Astrocyte (in vitro differentiated cells and primary cell): Measurements from ENCODE around the gene MYRIP. TPM values are rescaled to one million over a fixed set of nuclear protein-coding genes. Genes with fewer than 3 reads are reported as not detected.

Source experiments
- DNase-seq: peaks from one replicate; pipeline ENCODE4 v3.0.0-alpha.2; 2010; ENCODE audit warnings: low read depth
- FAIRE-seq: peaks from 2 replicates; lab custom pipeline; 2011; peaks lifted over from hg19 to GRCh38; lab: Jason Lieb, UNC
- H2AFZ ChIP-seq: 2 replicates; pipeline ENCODE4 v1.6.0; 2012; ENCODE audit warnings: low read depth, low read length, inconsistent platforms
- H3K27ac ChIP-seq: 2 replicates; pipeline ENCODE4 v1.5.1; 2011; ENCODE audit warnings: low read depth, low read length, inconsistent platforms
- H3K27me3 ChIP-seq: 2 replicates; pipeline ENCODE4 v1.6.0; 2011; ENCODE audit warnings: low read length, inconsistent platforms; ENCODE audit not compliant: insufficient read depth
- H3K36me3 ChIP-seq: 2 replicates; pipeline ENCODE4 v1.5.1; 2011; ENCODE audit warnings: low read length, inconsistent platforms; ENCODE audit not compliant: insufficient read depth
- H3K4me1 ChIP-seq: 2 replicates; pipeline ENCODE4 v1.5.1; 2011; ENCODE audit warnings: low read length, inconsistent platforms; ENCODE audit not compliant: insufficient read depth
- H3K4me2 ChIP-seq: 2 replicates; pipeline ENCODE4 v1.6.0; 2012; ENCODE audit warnings: low read length, inconsistent platforms
- H3K4me3 ChIP-seq: 2 replicates; pipeline ENCODE4 v1.5.1; 2011; ENCODE audit warnings: low read depth, mild to moderate bottlenecking, low read length, inconsistent platforms; ENCODE audit not compliant: insufficient read depth
- H3K79me2 ChIP-seq: 2 replicates; pipeline ENCODE4 v1.6.0; 2012; ENCODE audit warnings: mild to moderate bottlenecking, low read length, inconsistent platforms; ENCODE audit not compliant: insufficient read depth
- H3K9ac ChIP-seq: 2 replicates; pipeline ENCODE4 v1.6.0; 2012; ENCODE audit warnings: mild to moderate bottlenecking, low read length, inconsistent platforms
- H3K9me3 ChIP-seq: 2 replicates; pipeline ENCODE4 v1.5.1; 2012; ENCODE audit warnings: low read depth, mild to moderate bottlenecking, low read length, inconsistent platforms; ENCODE audit not compliant: insufficient read depth
- H4K20me1 ChIP-seq: 2 replicates; pipeline ENCODE4 v1.6.0; 2012; ENCODE audit warnings: low read length, inconsistent platforms; ENCODE audit not compliant: insufficient read depth
- H3K27ac Mint-ChIP-seq: one replicate; pipeline ENCODE4 v1.8.0; 2021; ENCODE audit warnings: mild to moderate bottlenecking, mixed read lengths; ENCODE audit not compliant: unreplicated experiment
- H3K27me3 Mint-ChIP-seq: one replicate; pipeline ENCODE4 v1.8.0; 2021; ENCODE audit warnings: low read depth, mixed read lengths; ENCODE audit not compliant: unreplicated experiment
- H3K36me3 Mint-ChIP-seq: one replicate; pipeline ENCODE4 v1.8.0; 2021; ENCODE audit warnings: low read depth, mixed read lengths; ENCODE audit not compliant: unreplicated experiment
- H3K4me1 Mint-ChIP-seq: one replicate; pipeline ENCODE4 v1.8.0; 2021; ENCODE audit warnings: low read depth, mixed read lengths; ENCODE audit not compliant: unreplicated experiment
- H3K4me3 Mint-ChIP-seq: one replicate; pipeline ENCODE4 v1.8.0; 2021; ENCODE audit warnings: mild to moderate bottlenecking, moderate library complexity, mixed read lengths; ENCODE audit not compliant: unreplicated experiment
- H3K9me3 Mint-ChIP-seq: one replicate; pipeline ENCODE4 v1.8.0; 2021; ENCODE audit warnings: mild to moderate bottlenecking, mixed read lengths; ENCODE audit not compliant: unreplicated experiment
- CTCF ChIP-seq: IDR thresholded peaks from 2 replicates; pipeline ENCODE4 v1.5.1; 2011; ENCODE audit warnings: low read depth, mild to moderate bottlenecking, inconsistent platforms, low read length, moderate library complexity; ENCODE audit not compliant: insufficient read depth
- EZH2 ChIP-seq: IDR thresholded peaks from 2 replicates; pipeline ENCODE4 v1.6.1; 2012; ENCODE audit warnings: mild to moderate bottlenecking, low read length, inconsistent platforms; ENCODE audit not compliant: insufficient read depth
- total RNA-seq: library from RNA; stranded (reverse); gene quantifications from 2 replicates; pipeline ENCODE4 v1.2.1, GENCODE V29; 2021

The MYRIP gene
- total RNA-seq, 1 donor from 2014 or later, result 0.07 TPM

GRCh38 chr3:40166997-40167396 is 357.6 kb downstream of the MYRIP start:
- Histone ChIP-seq H3K27me3 (no peaks in the 10 kb centered on the region), H3K4me1 (no peaks in the 10 kb centered on the region), H3K27ac (no peak overlapping the region), H3K9ac (no peak overlapping the region), H3K4me3 (no peak overlapping the region), H4K20me1 (no peaks in the 10 kb centered on the region), H3K36me3 (no peaks in the 10 kb centered on the region), H3K4me2 (no peak overlapping the region), H3K79me2 (no peaks in the 10 kb centered on the region), H3K9me3 (no peaks in the 10 kb centered on the region), H2AFZ (no peak overlapping the region)
- no peak overlapping the region for H3K4me3 Mint-ChIP-seq
- DNase-seq, result no peak
- no peaks in the 10 kb centered on the region for H3K9me3 Mint-ChIP-seq
- TF ChIP-seq EZH2 (no peak), CTCF (no peak)
- peaks cover 8% of the 10 kb centered on the region for H3K27me3 Mint-ChIP-seq
- FAIRE-seq, result no peak
- H3K27ac Mint-ChIP-seq, result no peak overlapping the region
- no peaks in the 10 kb centered on the region for H3K36me3 Mint-ChIP-seq
- no peaks in the 10 kb centered on the region for H3K4me1 Mint-ChIP-seq

GRCh38 chr3:40167958-40168357 is 358.5 kb downstream of the MYRIP start:
- DNase-seq, result no peak
- Mint-ChIP-seq H3K27me3 (peaks cover 12% of the 10 kb centered on the region), H3K4me1 (no peaks in the 10 kb centered on the region), H3K4me3 (no peak overlapping the region), H3K36me3 (no peaks in the 10 kb centered on the region), H3K27ac (no peak overlapping the region), H3K9me3 (no peaks in the 10 kb centered on the region)
- Histone ChIP-seq H3K4me2 (no peak overlapping the region), H3K36me3 (no peaks in the 10 kb centered on the region), H4K20me1 (no peaks in the 10 kb centered on the region), H3K27me3 (no peaks in the 10 kb centered on the region), H2AFZ (no peak overlapping the region), H3K9ac (no peak overlapping the region), H3K27ac (no peak overlapping the region), H3K4me1 (no peaks in the 10 kb centered on the region), H3K79me2 (no peaks in the 10 kb centered on the region), H3K4me3 (no peak overlapping the region), H3K9me3 (no peaks in the 10 kb centered on the region)
- FAIRE-seq, result no peak
- TF ChIP-seq CTCF (no peak), EZH2 (no peak)

- Histone ChIP-seq H3K4me2 (no peak overlapping the region), H3K79me2 (no peaks in the 10 kb centered on the region), H4K20me1 (no peaks in the 10 kb centered on the region), H2AFZ (no peak overlapping the region), H3K9ac (no peak overlapping the region), H3K27me3 (no peaks in the 10 kb centered on the region), H3K9me3 (no peaks in the 10 kb centered on the region), H3K4me3 (no peak overlapping the region), H3K36me3 (no peaks in the 10 kb centered on the region), H3K4me1 (no peaks in the 10 kb centered on the region), H3K27ac (no peak overlapping the region)
- DNase-seq (no peak), FAIRE-seq (no peak)
- Mint-ChIP-seq H3K9me3 (peaks cover 4% of the 10 kb centered on the region), H3K36me3 (no peaks in the 10 kb centered on the region), H3K27ac (no peak overlapping the region), H3K27me3 (peaks cover 13% of the 10 kb centered on the region), H3K4me3 (no peak overlapping the region), H3K4me1 (no peaks in the 10 kb centered on the region)
- TF ChIP-seq CTCF, result no peak
- TF ChIP-seq EZH2, result no peak
Observed at GRCh38 chr3:40169983-40170382, 360.6 kb downstream of the MYRIP start.
